ENCODE measurements around the gene LY6G5B. TPM values are rescaled to one million over a fixed set of nuclear protein-coding genes. Genes with fewer than 3 reads are reported as not detected.

LY6G5B gene
- total and polyA plus RNA-seq, 10 donors, result 3.0 to 25.3 (median 14.7) TPM

DNA sequence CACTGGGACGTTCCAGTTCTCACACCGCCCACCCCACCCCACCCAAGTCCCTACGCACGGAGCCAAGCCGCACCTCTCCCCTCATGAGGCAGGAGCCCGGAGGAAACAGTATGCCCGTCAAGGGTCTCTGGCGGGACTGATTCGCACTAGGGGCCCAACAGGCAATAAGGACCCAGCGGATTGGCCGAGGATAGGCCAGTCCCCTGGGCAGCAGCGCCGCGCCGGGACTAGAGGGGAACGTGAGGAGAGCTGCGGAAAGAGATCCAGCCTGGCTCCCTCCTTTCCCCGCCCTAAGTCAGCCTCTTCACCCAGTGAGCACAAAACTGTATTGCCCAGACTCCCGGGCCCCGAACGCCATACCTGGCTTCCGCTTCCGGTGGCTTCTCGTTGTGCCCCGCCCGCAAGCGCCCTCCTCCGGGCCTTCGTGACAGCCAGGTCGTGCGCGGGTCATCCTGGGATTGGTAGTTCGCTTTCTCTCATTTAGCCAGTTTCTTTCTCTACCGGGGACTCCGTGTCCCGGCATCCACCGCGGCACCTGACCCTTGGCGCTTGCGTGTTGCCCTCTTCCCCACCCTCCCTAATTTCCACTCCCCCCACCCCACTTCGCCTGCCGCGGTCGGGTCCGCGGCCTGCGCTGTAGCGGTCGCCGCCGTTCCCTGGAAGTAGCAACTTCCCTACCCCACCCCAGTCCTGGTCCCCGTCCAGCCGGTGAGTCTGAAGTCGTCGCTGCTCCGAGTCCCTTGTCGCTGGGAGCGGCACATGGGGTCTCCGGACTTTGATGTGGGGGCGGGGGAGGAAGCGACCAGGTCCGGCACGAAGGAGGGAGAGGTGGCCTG lies 4.1 kb upstream of the LY6G5B start, which contains the start of gene CSNK2B:
Gene CSNK2B, plus strand, starts transcription at position 580 of the 836 bp plus-strand sequence. CDS start 752 bp downstream, outside the sequence.
- 0 to 1% (median 1%) methylated on average over 42 to 63 of the region's 63 CpGs for whole genome bisulfite sequencing, 5 donors
- Histone ChIP-seq H3K9me3 (no peaks in the 10 kb centered on the region), H3K36me3 (peaks cover 0 to 68% (median 53%) of the 10 kb centered on the region in 6 donors), H3K27ac (peak within 1 kb of the TSS; percentile 96 to 99 (median 98)), H3K4me3 (peak within 1 kb of the TSS; percentile 75 to 85 (median 78)), H3K27me3 (replicated peaks in 1 of 7) (no peaks in the 10 kb centered on the region), H3K4me1 (peaks cover 32 to 77% (median 63%) of the 10 kb centered on the region in 6 donors)
- intact Hi-C loops (cut with DNase I; ENCODE audit: low total_unique reads), result no loop called here
- peak; percentile 89 to 96 (median 93) for TF ChIP-seq POLR2AphosphoS5 (IDR thresholded peaks at IDR 0.05)
- TF ChIP-seq POLR2A (IDR thresholded peaks at IDR 0.05), result peak in 2 of 3 donors; percentile 26 to 40
- TF ChIP-seq CTCF (IDR thresholded peaks at IDR 0.05 in 8 of 11, conservative IDR thresholded peaks at IDR 0.05 in 3 of 11), result peak in 6 of 11 experiments; percentile 7 to 51 (median 19)
- peak; percentile 100 for DNase-seq

DNA sequence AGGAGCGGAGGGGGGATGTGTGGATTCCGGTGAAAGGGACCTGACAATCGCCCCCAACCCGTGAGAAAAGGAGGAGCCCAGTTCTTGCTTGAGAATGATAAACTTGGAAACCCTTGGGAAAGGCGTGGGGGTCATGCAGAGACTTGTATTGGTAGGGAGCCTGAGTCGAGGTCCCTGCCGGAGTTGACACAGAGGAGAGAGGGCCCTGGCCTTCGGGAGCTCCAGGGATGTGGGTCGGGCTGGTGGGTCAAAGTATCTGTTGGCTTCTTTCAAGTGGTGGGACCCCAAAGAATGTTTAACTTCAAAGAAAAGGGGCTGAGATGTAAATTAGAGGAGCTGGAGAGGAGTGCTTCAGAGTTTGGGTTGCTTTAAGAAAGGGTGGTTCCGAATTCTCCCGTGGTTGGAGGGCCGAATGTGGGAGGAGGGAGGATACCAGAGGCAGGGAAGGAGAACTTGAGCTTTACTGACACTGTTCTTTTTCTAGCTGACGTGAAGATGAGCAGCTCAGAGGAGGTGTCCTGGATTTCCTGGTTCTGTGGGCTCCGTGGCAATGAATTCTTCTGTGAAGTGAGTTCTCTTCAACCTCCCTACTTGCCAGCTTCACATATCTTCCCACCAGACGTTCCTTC lies 3.3 kb upstream of the LY6G5B start:
- H3K36me3 ChIP-seq, result peaks cover 0 to 75% (median 60%) of the 10 kb centered on the region in 6 donors
- TF ChIP-seq POLR2A (IDR thresholded peaks at IDR 0.05) (no peak), CTCF (IDR thresholded peaks at IDR 0.05 in 8 of 11, conservative IDR thresholded peaks at IDR 0.05 in 3 of 11) (no peak), POLR2AphosphoS5 (IDR thresholded peaks at IDR 0.05) (no peak)
- peak; percentile 81 for DNase-seq
- no peaks in the 10 kb centered on the region for H3K9me3 ChIP-seq
- peaks cover 25 to 69% (median 55%) of the 10 kb centered on the region in 6 donors for H3K4me1 ChIP-seq
- intact Hi-C loops (cut with DNase I; ENCODE audit: low total_unique reads), result no loop called here
- 4 to 8% (median 6%) methylated on average over 15 of the region's 15 CpGs for WGBS, 5 donors
- H3K27ac ChIP-seq, result peak overlapping the region; percentile 96 to 99 (median 98)
- H3K4me3 ChIP-seq, result peak overlapping the region; percentile 75 to 85 (median 78)
- H3K27me3 ChIP-seq (replicated peaks in 1 of 7), result no peaks in the 10 kb centered on the region

DNA sequence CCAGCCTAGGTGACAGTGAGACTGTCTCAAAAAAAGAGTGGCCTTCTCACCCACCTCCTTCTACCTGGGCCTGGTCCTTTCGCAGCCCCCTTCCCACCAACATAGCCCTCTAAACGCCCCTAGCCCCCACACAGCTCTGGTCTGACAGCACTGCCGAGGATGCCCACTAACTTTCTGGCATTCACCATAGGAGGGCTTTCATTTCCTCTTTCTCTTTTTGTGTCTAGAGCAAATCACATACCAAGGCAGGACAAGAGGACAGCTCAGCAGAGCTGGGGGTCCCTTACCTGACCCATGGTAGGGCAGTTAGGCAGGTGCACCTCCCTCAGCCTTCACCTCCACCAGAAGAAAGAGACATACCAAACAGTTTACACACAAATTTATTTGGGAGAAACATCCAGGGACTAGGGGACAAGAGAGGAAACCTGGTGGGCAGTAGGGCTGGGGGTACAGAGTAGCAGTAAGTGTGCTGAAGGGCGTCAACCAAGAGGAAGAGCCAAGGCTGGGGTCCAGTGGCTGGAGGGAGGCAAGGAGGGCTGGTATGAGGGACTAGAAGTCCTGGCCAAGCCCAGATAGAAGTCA lies 6.6 kb downstream of the LY6G5B start:
- no peak for DNase-seq
- intact Hi-C loops (cut with DNase I; ENCODE audit: low total_unique reads), result no loop called here
- Histone ChIP-seq H3K27ac (peak overlapping the region in 1 of 8 donors; percentile 27), H3K36me3 (peaks cover 0 to 41% (median 23%) of the 10 kb centered on the region in 6 donors), H3K27me3 (replicated peaks in 1 of 7) (no peaks in the 10 kb centered on the region), H3K9me3 (no peaks in the 10 kb centered on the region), H3K4me1 (peaks cover 7 to 26% (median 15%) of the 10 kb centered on the region in 6 donors), H3K4me3 (no peak overlapping the region)
- WGBS, 5 donors, result 69 to 78% (median 70%) methylated on average over 4 of the region's 4 CpGs
- TF ChIP-seq CTCF (IDR thresholded peaks at IDR 0.05 in 8 of 11, conservative IDR thresholded peaks at IDR 0.05 in 3 of 11) (no peak), POLR2A (IDR thresholded peaks at IDR 0.05) (no peak), POLR2AphosphoS5 (IDR thresholded peaks at IDR 0.05) (no peak)

Data from spleen (tissue), 11 donors.